ENCODE data around the gene ADAM33. TPM values are rescaled to one million over a fixed set of nuclear protein-coding genes. Genes with fewer than 3 reads are reported as not detected.

The ADAM33 gene
- total and polyA plus RNA-seq, 2 of the 8 experiments (the other 6 are each of a cell fraction or from before 2014, with no cell fraction given): 4.2 to 6.0 TPM

DNA sequence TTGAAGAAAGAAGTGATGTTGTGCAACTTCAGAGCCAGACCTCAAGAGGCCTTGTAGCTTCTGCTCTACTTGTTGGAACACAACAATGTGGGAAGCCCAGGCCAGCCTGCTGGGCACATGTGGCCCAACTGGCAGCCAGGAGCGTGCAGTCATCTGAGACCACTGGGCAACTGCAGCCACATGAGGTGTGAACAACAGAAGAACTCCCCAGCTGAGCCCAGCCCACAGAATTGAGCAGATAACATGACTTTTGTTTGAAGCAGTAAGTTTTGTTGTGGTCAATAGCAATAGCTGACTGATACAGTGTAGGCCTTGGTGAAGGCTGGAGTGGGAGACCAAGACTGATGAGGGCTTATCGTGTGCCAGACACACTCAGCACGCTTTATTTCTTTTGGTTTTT is 8.6 kb upstream of the ADAM33 start:
- Histone ChIP-seq H3K79me2 (ENCODE audit: control insufficient read depth in 1 of 2, insufficient read depth in 2 of 2, low read length in 2 of 2) (no peaks in the 10 kb centered on the region), H4K8ac (ENCODE audit: extremely low read depth, insufficient read depth, low read length) (no peak overlapping the region), H3K18ac (ENCODE audit: extremely low read depth, low read length) (no peak overlapping the region), H3K23me2 (ENCODE audit: low read depth, low read length) (no peaks in the 10 kb centered on the region), H3K23ac (ENCODE audit: insufficient read length) (no peak overlapping the region), H3K4ac (replicated peaks; ENCODE audit: insufficient read length, low read depth, low read length) (no peak overlapping the region), H3K14ac (ENCODE audit: insufficient read length) (no peak overlapping the region), H3K4me2 (ENCODE audit: insufficient read depth in 1 of 2, low read depth in 2 of 2, low read length in 2 of 2) (no peak overlapping the region), H2BK20ac (ENCODE audit: low read length) (no peak overlapping the region), H3K36me3 (ENCODE audit: control insufficient read depth in 2 of 4, insufficient read depth in 4 of 4, low read length in 3 of 4) (no peaks in the 10 kb centered on the region), H3K27me3 (replicated peaks in 1 of 4; ENCODE audit: control insufficient read depth in 3 of 4, extremely low read depth in 1 of 4, insufficient read depth in 3 of 4, low read length in 3 of 4) (peaks cover 0 to 9% (median 0%) of the 10 kb centered on the region in 4 experiments; a peak in 2 of 7 replicates), H3K4me3 (ENCODE audit: extremely low read depth in 1 of 4, insufficient read depth in 2 of 4, low read depth in 3 of 4, low read length in 4 of 4) (no peak overlapping the region), H3K9me3 (ENCODE audit: insufficient read depth in 2 of 2, low read depth in 1 of 2, low read length in 1 of 2) (no peaks in the 10 kb centered on the region), H4K20me1 (replicated peaks in 1 of 2; ENCODE audit: control insufficient read depth in 1 of 2, insufficient read depth in 2 of 2, low read length in 2 of 2) (no peaks in the 10 kb centered on the region), H3K9ac (replicated peaks in 1 of 4; ENCODE audit: extremely low read depth in 1 of 4, low read depth in 3 of 4, low read length in 3 of 4) (no peak overlapping the region), H3K56ac (replicated peaks; ENCODE audit: insufficient read length, low read depth, low read length) (no peak overlapping the region), H2BK120ac (replicated peaks; ENCODE audit: low read depth, low read length) (no peak overlapping the region), H2BK5ac (ENCODE audit: low read depth, low read length) (no peak overlapping the region), H3K79me1 (ENCODE audit: low read depth, low read length) (no peaks in the 10 kb centered on the region), H4K91ac (replicated peaks; ENCODE audit: insufficient read length, low read length) (no peak overlapping the region), H3K27ac (ENCODE audit: low read depth, low read length) (no peak overlapping the region), H4K5ac (ENCODE audit: insufficient read length, low read depth, low read length) (no peak overlapping the region), H2BK12ac (ENCODE audit: low read depth, low read length) (no peak overlapping the region), H2AK5ac (ENCODE audit: low read depth, low read length) (no peak overlapping the region), H2AFZ (ENCODE audit: low read length) (no peak overlapping the region), H2BK15ac (ENCODE audit: low read length) (no peak overlapping the region), H3K4me1 (replicated peaks in 1 of 4; ENCODE audit: control insufficient read depth in 3 of 4, insufficient read depth in 4 of 4, low read length in 3 of 4) (peaks cover 0 to 2% (median 0%) of the 10 kb centered on the region in 4 experiments; a peak in 1 of 7 replicates)
- DNase-seq (ENCODE audit: low read depth in 1 of 2, low spot score in 2 of 2) (no peak), FAIRE-seq (no peak)
- ChIA-PET CTCF (ENCODE audit: partially characterized antibody) (interaction anchor here (1.4 to 45.1 kb wide), 3 partner anchors 4 to 47 kb away, joined by 4 to 1432 read pairs (median 1432); partner anchors contain the start of genes ADAM33 and SIGLEC1), POLR2A (ENCODE audit: partially characterized antibody) (no interaction called here)
- WGBS, 2 experiments (ENCODE audit: extremely low coverage in 1 of 2, insufficient coverage in 1 of 2, insufficient read length in 1 of 2, insufficient replicate concordance in 2 of 2, low coverage in 1 of 2, low lambda C conversion rate in 2 of 2, missing lambda C conversion rate in 1 of 2): 92% methylated on average over 1 of the region's 3 CpGs; no CpG with 5 or more reads in 1 of the 2 experiments
- TF ChIP-seq JUN (IDR thresholded peaks at IDR 0.05; ENCODE audit: low read depth, low read length): no peak
- TF ChIP-seq TAF7 (optimal IDR thresholded peaks at IDR 0.05; ENCODE audit: borderline replicate concordance, low read depth, low read length): no peak
- no peak for TF ChIP-seq SIX5 (IDR thresholded peaks at IDR 0.05; ENCODE audit: low read depth, low read length)
- no peak for TF ChIP-seq RBBP5 (IDR thresholded peaks at IDR 0.05; ENCODE audit: borderline replicate concordance, low read depth, low read length)
- TF ChIP-seq CTCF (IDR thresholded peaks at IDR 0.05; ENCODE audit: control extremely low read depth in 1 of 3, insufficient read depth in 1 of 3, low read depth in 1 of 3, low read length in 3 of 3): no peak
- TF ChIP-seq TBP (IDR thresholded peaks at IDR 0.05; ENCODE audit: low read depth, low read length): no peak
- TF ChIP-seq FOSL1 (IDR thresholded peaks at IDR 0.05; ENCODE audit: insufficient read depth, low read depth, low read length): no peak

Measured in H1 (cell line).